Neural progenitor cell (in vitro differentiated cells): ENCODE measurements around the gene TMSB15B. TPM values are rescaled to one million over a fixed set of nuclear protein-coding genes. Genes with fewer than 3 reads are reported as not detected.
A peak's percentile ranks its signal among the peaks of the same experiment; 100 is the strongest.
"Not testable (repeated sequence)": the region's sequence is repeated elsewhere in the genome, so short reads cannot be mapped to it uniquely, and the experiment has no call there.

Source experiments
- DNase-seq: peaks from one replicate; pipeline ENCODE4 v3.0.0-alpha.2; 2016; ENCODE audit warnings: low spot score
- H2AFZ ChIP-seq: fragments of 200-600 bp; sonication (generic); replicated peaks from 2 replicates; pipeline ENCODE4 v1.6.1; 2016; ENCODE audit warnings: antibody characterized with exemption
- H3F3A ChIP-seq: fragments of 200-600 bp; sonication (generic); 2 replicates; pipeline ENCODE4 v1.6.1; 2016; ENCODE audit warnings: antibody characterized with exemption, low read depth
- H3K27ac ChIP-seq: fragments of 200-600 bp; sonication (generic); 2 replicates; pipeline ENCODE4 v1.5.1; 2016; ENCODE audit warnings: mild to moderate bottlenecking
- H3K27me3 ChIP-seq: fragments of 200-600 bp; sonication (generic); 2 replicates; pipeline ENCODE4 v1.6.1; 2016; ENCODE audit warnings: mild to moderate bottlenecking, moderate library complexity
- H3K36me3 ChIP-seq: fragments of 200-600 bp; sonication (generic); 2 replicates; pipeline ENCODE4 v1.5.1; 2016
- H3K4me1 ChIP-seq: fragments of 200-600 bp; sonication (generic); 2 replicates; pipeline ENCODE4 v1.6.1; 2016; ENCODE audit warnings: mixed run types
- H3K4me2 ChIP-seq: fragments of 200-600 bp; sonication (generic); 2 replicates; pipeline ENCODE4 v1.6.1; 2016
- H3K4me3 ChIP-seq: fragments of 200-600 bp; sonication (generic); 2 replicates; pipeline ENCODE4 v1.5.1; 2016
- H3K79me2 ChIP-seq: fragments of 200-600 bp; sonication (generic); 2 replicates; pipeline ENCODE4 v1.6.1; 2016; ENCODE audit warnings: low read depth
- H3K9ac ChIP-seq: fragments of 200-600 bp; sonication (generic); 2 replicates; pipeline ENCODE4 v1.6.1; 2016
- H3K9me3 ChIP-seq: fragments of 200-600 bp; sonication (generic); 2 replicates; pipeline ENCODE4 v1.5.1; 2016; ENCODE audit warnings: low read depth
- H4K20me1 ChIP-seq: fragments of 200-600 bp; sonication (generic); 2 replicates; pipeline ENCODE4 v1.6.1; 2016; ENCODE audit warnings: low read depth
- H3K27ac Mint-ChIP-seq: 3 replicates; pipeline ENCODE4 v1.8.0; 2021; ENCODE audit warnings: mixed read lengths
- H3K27me3 Mint-ChIP-seq: 2 replicates; pipeline ENCODE4 v1.8.0; 2022; ENCODE audit warnings: low read depth, mild to moderate bottlenecking, inconsistent platforms, moderate library complexity, mixed read lengths; ENCODE audit not compliant: insufficient read depth
- H3K36me3 Mint-ChIP-seq: 3 replicates; pipeline ENCODE4 v1.8.0; 2021; ENCODE audit warnings: mixed read lengths
- H3K4me1 Mint-ChIP-seq: 3 replicates; pipeline ENCODE4 v1.8.0; 2021; ENCODE audit warnings: mixed read lengths
- H3K4me3 Mint-ChIP-seq: 3 replicates; pipeline ENCODE4 v1.8.0; 2021; ENCODE audit warnings: mild to moderate bottlenecking, moderate library complexity, mixed read lengths
- H3K9me3 Mint-ChIP-seq: 3 replicates; pipeline ENCODE4 v1.8.0; 2020; ENCODE audit warnings: mixed read lengths
- EZH2 ChIP-seq: fragments of 200-600 bp; sonication (generic); IDR thresholded peaks from 2 replicates; pipeline ENCODE4 v1.6.1; 2017; ENCODE audit warnings: antibody characterized with exemption, mild to moderate bottlenecking, moderate library complexity
- EZH2phosphoT487 ChIP-seq: fragments of 200-600 bp; sonication (generic); IDR thresholded peaks from 2 replicates; pipeline ENCODE4 v1.6.1; 2017; ENCODE audit warnings: antibody characterized with exemption
- total RNA-seq: library from RNA; depleted of rRNA; stranded (reverse); fragments of >200 nt; gene quantifications from 2 replicates; pipeline ENCODE4 v1.2.3, GENCODE V29; 2015; ENCODE audit warnings: low replicate concordance
- TF ChIP-seq, protein P1 (sequence below): fragments of 200-600 bp; sonication (generic); IDR thresholded peaks from 2 replicates; pipeline ENCODE4 v1.5.1; 2017; ENCODE audit warnings: antibody characterized with exemption, mild to moderate bottlenecking

The TMSB15B gene
- total RNA-seq, 1 donor from 2014 or later, result 47.4 TPM

DNA sequence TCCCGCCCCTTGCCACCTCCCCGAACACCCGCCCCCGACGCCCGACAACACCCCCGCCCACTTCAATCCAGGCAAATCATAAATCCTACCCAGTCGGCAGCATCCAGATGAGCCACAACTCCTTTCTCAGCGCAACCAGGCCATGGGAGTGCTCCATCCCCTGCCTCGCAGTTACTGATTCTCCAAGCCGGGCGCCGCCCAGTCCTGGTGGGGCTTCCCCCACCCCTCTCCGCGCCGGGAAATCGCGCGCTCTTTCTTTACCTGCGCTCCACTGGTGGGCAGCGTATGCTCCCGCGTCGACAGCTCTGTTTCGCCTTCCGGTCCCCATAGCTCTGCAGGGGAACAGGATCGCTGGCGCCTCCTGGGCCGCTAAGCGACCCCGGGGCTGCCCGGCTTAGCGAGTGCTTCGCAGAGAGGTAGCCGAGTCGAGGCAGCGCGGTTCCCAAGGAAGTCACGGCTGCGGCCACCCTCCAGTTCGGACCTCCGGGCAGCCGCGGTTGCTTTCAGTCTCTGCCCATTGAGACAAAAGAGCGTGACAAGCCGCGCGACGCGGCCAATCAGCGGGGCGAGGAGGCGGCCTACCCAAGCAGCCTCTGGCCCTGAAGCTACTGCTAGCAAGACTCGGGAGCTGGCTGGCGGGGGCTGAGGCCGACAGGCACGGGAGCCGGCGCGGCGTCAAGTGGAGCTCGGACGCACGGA lies 43.7 kb upstream of the TMSB15B start:
- Histone ChIP-seq H2AFZ (peak overlapping the region; percentile 74), H3K4me2 (peak overlapping the region; percentile 84), H3K27me3 (no peaks in the 10 kb centered on the region), H3K4me1 (no peaks in the 10 kb centered on the region), H3K79me2 (no peaks in the 10 kb centered on the region), H4K20me1 (no peaks in the 10 kb centered on the region), H3F3A (peaks cover 12% of the 10 kb centered on the region), H3K36me3 (no peaks in the 10 kb centered on the region), H3K9ac (no peak overlapping the region), H3K4me3 (peak overlapping the region; percentile 63), H3K9me3 (no peaks in the 10 kb centered on the region), H3K27ac (no peak overlapping the region)
- peaks cover 21% of the 10 kb centered on the region for H3K4me1 Mint-ChIP-seq
- peak; percentile 85 for DNase-seq
- H3K27me3 Mint-ChIP-seq, result peaks cover 3% of the 10 kb centered on the region
- H3K9me3 Mint-ChIP-seq, result peaks cover 13% of the 10 kb centered on the region
- H3K36me3 Mint-ChIP-seq, result peaks cover 19% of the 10 kb centered on the region
- peak overlapping the region; percentile 94 for H3K27ac Mint-ChIP-seq
- peak overlapping the region; percentile 94 for H3K4me3 Mint-ChIP-seq
- TF ChIP-seq, protein P1, sequence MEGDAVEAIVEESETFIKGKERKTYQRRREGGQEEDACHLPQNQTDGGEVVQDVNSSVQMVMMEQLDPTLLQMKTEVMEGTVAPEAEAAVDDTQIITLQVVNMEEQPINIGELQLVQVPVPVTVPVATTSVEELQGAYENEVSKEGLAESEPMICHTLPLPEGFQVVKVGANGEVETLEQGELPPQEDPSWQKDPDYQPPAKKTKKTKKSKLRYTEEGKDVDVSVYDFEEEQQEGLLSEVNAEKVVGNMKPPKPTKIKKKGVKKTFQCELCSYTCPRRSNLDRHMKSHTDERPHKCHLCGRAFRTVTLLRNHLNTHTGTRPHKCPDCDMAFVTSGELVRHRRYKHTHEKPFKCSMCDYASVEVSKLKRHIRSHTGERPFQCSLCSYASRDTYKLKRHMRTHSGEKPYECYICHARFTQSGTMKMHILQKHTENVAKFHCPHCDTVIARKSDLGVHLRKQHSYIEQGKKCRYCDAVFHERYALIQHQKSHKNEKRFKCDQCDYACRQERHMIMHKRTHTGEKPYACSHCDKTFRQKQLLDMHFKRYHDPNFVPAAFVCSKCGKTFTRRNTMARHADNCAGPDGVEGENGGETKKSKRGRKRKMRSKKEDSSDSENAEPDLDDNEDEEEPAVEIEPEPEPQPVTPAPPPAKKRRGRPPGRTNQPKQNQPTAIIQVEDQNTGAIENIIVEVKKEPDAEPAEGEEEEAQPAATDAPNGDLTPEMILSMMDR, result no peak
- TF ChIP-seq EZH2phosphoT487 (no peak), EZH2 (no peak)

DNA sequence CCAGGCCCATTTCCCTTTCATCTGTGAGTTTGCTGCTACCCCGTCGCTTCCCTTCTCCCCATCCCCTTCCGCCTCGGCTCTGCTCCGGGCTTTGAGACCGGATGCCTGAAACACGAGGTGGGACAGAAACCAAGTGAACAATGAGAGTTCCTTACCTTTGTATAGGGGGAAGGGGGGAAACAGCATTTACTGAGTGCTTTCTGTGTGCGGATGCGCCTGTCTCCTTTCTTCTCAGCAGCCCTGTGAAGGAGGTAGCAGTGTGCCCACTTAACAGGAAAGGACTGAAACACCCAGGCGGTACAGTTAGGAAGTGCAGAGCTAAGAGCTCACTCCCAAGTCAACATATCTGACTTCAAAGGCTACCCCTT lies 43.2 kb upstream of the TMSB15B start:
- H3K36me3 Mint-ChIP-seq, result peaks cover 17% of the 10 kb centered on the region
- Histone ChIP-seq H3K9me3 (no peaks in the 10 kb centered on the region), H3K4me3 (peak overlapping the region; percentile 63), H3K36me3 (no peaks in the 10 kb centered on the region), H3K4me2 (peak overlapping the region; percentile 84), H3K27ac (no peak overlapping the region), H3K4me1 (no peaks in the 10 kb centered on the region), H4K20me1 (no peaks in the 10 kb centered on the region), H3K9ac (no peak overlapping the region), H3K79me2 (no peaks in the 10 kb centered on the region), H3K27me3 (no peaks in the 10 kb centered on the region), H3F3A (peaks cover 12% of the 10 kb centered on the region), H2AFZ (peak overlapping the region; percentile 74)
- H3K4me1 Mint-ChIP-seq, result peaks cover 21% of the 10 kb centered on the region
- peaks cover 3% of the 10 kb centered on the region for H3K27me3 Mint-ChIP-seq
- no peak for DNase-seq
- peaks cover 11% of the 10 kb centered on the region for H3K9me3 Mint-ChIP-seq
- TF ChIP-seq, protein P1, result peak; percentile 22
- no peak for TF ChIP-seq EZH2phosphoT487
- peak overlapping the region; percentile 94 for H3K27ac Mint-ChIP-seq
- H3K4me3 Mint-ChIP-seq, result peak overlapping the region; percentile 94

- Mint-ChIP-seq H3K4me1 (peaks cover 21% of the 10 kb centered on the region), H3K36me3 (peaks cover 14% of the 10 kb centered on the region)
- H3K27me3 ChIP-seq, DNase-seq, H2AFZ ChIP-seq, H3K9me3 ChIP-seq, H3K4me2 ChIP-seq, H3K36me3 ChIP-seq, H3K9ac ChIP-seq, H3K27me3 Mint-ChIP-seq, H3K4me1 ChIP-seq, H3K79me2 ChIP-seq, H3K27ac ChIP-seq, H4K20me1 ChIP-seq, H3K27ac Mint-ChIP-seq, H3K4me3 Mint-ChIP-seq, H3K4me3 ChIP-seq, H3K9me3 Mint-ChIP-seq: not testable (repeated sequence)
- H3F3A ChIP-seq, result peaks cover 12% of the 10 kb centered on the region
Observed at GRCh38 chrX:103920515-103920914, 41.9 kb upstream of the TMSB15B start.

- Histone ChIP-seq H3K27me3 (no peaks in the 10 kb centered on the region), H3K27ac (no peak overlapping the region), H2AFZ (no peak overlapping the region), H3K9ac (no peak overlapping the region), H3K79me2 (no peaks in the 10 kb centered on the region), H4K20me1 (no peaks in the 10 kb centered on the region), H3K36me3 (no peaks in the 10 kb centered on the region), H3F3A (no peaks in the 10 kb centered on the region), H3K4me2 (no peak overlapping the region), H3K4me1 (no peaks in the 10 kb centered on the region), H3K9me3 (no peaks in the 10 kb centered on the region), H3K4me3 (no peak overlapping the region)
- no peak for TF ChIP-seq EZH2phosphoT487
- TF ChIP-seq, protein P1, result no peak
- no peak for TF ChIP-seq EZH2
- no peak for DNase-seq
- Mint-ChIP-seq H3K27ac (no peak overlapping the region), H3K9me3 (peaks cover 5% of the 10 kb centered on the region), H3K4me3 (no peak overlapping the region), H3K4me1 (no peaks in the 10 kb centered on the region), H3K36me3 (peaks cover 19% of the 10 kb centered on the region), H3K27me3 (no peaks in the 10 kb centered on the region)
Observed at GRCh38 chrX:103927030-103927429, 35.4 kb upstream of the TMSB15B start.
